HG02884 (cell line): ENCODE data around the gene CCDC39.

ENCODE experiments used
- ATAC-seq: cut with Tn5 transposase; IDR thresholded peaks from one replicate; pipeline ENCODE4 v1.9.1; 2021; ENCODE audit warnings: mild to moderate bottlenecking, moderate library complexity; ENCODE audit not compliant: unreplicated experiment

CCDC39 gene

GRCh38 chr3:180679178-180680096 is at the start of gene CCDC39:
TSS of gene CCDC39 (minus strand) at chr3:180679489. CDS start at chr3:180679380, 109 bp downstream.
- peak; percentile 93 for ATAC-seq

GRCh38 chr3:180720012-180720411 is 40.7 kb upstream of the CCDC39 start:
- ATAC-seq, result no peak

- no peak for ATAC-seq
Measured at GRCh38 chr3:180707896-180708295, 28.6 kb upstream of the CCDC39 start.

- ATAC-seq, result no peak
Measured at GRCh38 chr3:180705619-180706018, 26.3 kb upstream of the CCDC39 start.

- no peak for ATAC-seq
Measured at GRCh38 chr3:180704532-180704931, 25.2 kb upstream of the CCDC39 start.

- ATAC-seq, result no peak
Measured at GRCh38 chr3:180700941-180701340, 21.7 kb upstream of the CCDC39 start.

GRCh38 chr3:180698760-180699270 is 19.5 kb upstream of the CCDC39 start:
- ATAC-seq, result no peak

- ATAC-seq, result no peak
Measured at GRCh38 chr3:180694321-180694720, 15.0 kb upstream of the CCDC39 start.

- ATAC-seq, result no peak
Measured at GRCh38 chr3:180693656-180694055, 14.4 kb upstream of the CCDC39 start.

GRCh38 chr3:180690061-180690460 is 10.8 kb upstream of the CCDC39 start:
- ATAC-seq, result no peak

- ATAC-seq, result no peak
Measured at GRCh38 chr3:180684807-180685206, 5.5 kb upstream of the CCDC39 start.

- ATAC-seq, result no peak
Measured at GRCh38 chr3:180683816-180684215, 4.5 kb upstream of the CCDC39 start.

GRCh38 chr3:180680097-180680430 is 775 bp upstream of the CCDC39 start:
- ATAC-seq, result peak; percentile 43

- ATAC-seq, result no peak
Measured at GRCh38 chr3:180678231-180678630, 1.1 kb downstream of the CCDC39 start.

- ATAC-seq, result no peak
Measured at GRCh38 chr3:180661444-180661843, 17.8 kb downstream of the CCDC39 start.

- no peak for ATAC-seq
Measured at GRCh38 chr3:180657094-180657493, 22.2 kb downstream of the CCDC39 start.

GRCh38 chr3:180656406-180656805 is 22.9 kb downstream of the CCDC39 start:
- ATAC-seq, result no peak

- peak; percentile 58 for ATAC-seq
Measured at GRCh38 chr3:180646187-180646790, 33.0 kb downstream of the CCDC39 start.

GRCh38 chr3:180640987-180641386 is 38.3 kb downstream of the CCDC39 start:
- no peak for ATAC-seq

GRCh38 chr3:180633722-180634121 is 45.6 kb downstream of the CCDC39 start:
- no peak for ATAC-seq

- no peak for ATAC-seq
Measured at GRCh38 chr3:180631317-180631716, 48.0 kb downstream of the CCDC39 start.

- ATAC-seq, result no peak
Measured at GRCh38 chr3:180630371-180630770, 48.9 kb downstream of the CCDC39 start.
